ENCODE results near the gene ASAP3. TPM values are rescaled to one million over a fixed set of nuclear protein-coding genes. Genes with fewer than 3 reads are reported as not detected.
A peak's percentile ranks its signal among the peaks of the same experiment; 100 is the strongest.

Gene ASAP3
- total RNA-seq, 1 donor = 107 TPM

GRCh38 chr1:23393706-23394105 is 90.3 kb downstream of the ASAP3 start:
- Histone ChIP-seq H4K20me1 (ENCODE audit: insufficient read depth, low read length) (no peaks in the 10 kb centered on the region), H2AFZ (ENCODE audit: low read length) (no peak overlapping the region), H3K27me3 (ENCODE audit: insufficient read depth, low read length) (no peaks in the 10 kb centered on the region), H3K79me2 (ENCODE audit: insufficient read depth, low read length) (no peaks in the 10 kb centered on the region), H3K27ac (ENCODE audit: low read depth, low read length) (peak overlapping the region; percentile 85), H3K9me3 (ENCODE audit: low read depth, low read length) (no peaks in the 10 kb centered on the region), H3K4me3 (ENCODE audit: insufficient read depth, low read length) (no peak overlapping the region), H3K36me3 (ENCODE audit: insufficient read depth, low read length) (no peaks in the 10 kb centered on the region), H3K4me1 (ENCODE audit: insufficient read depth, low read length) (peaks cover 27% of the 10 kb centered on the region), H3K4me2 (ENCODE audit: insufficient read depth, low read length) (peak overlapping the region; percentile 44)
- TF ChIP-seq CTCF (IDR thresholded peaks at IDR 0.05; ENCODE audit: extremely low read depth, low read depth, low read length) = no peak
- DNase-seq (ENCODE audit: insufficient read length, low spot score, missing footprints) = peak; percentile 80

- H3K4me2 ChIP-seq (ENCODE audit: insufficient read depth, low read length) = no peak overlapping the region
- H3K9me3 ChIP-seq (ENCODE audit: low read depth, low read length) = no peaks in the 10 kb centered on the region
- no peak for TF ChIP-seq CTCF (IDR thresholded peaks at IDR 0.05; ENCODE audit: extremely low read depth, low read depth, low read length)
Observed at GRCh38 chr1:23392125-23392855, 91.7 kb downstream of the ASAP3 start.

GRCh38 chr1:23389837-23390321 is 94.1 kb downstream of the ASAP3 start:
- no peaks in the 10 kb centered on the region for H3K79me2 ChIP-seq (ENCODE audit: insufficient read depth, low read length)
- H2AFZ ChIP-seq (ENCODE audit: low read length) = no peak overlapping the region
- no peak for DNase-seq (ENCODE audit: insufficient read length, low spot score, missing footprints)
- H3K36me3 ChIP-seq (ENCODE audit: insufficient read depth, low read length) = no peaks in the 10 kb centered on the region
- no peaks in the 10 kb centered on the region for H3K27me3 ChIP-seq (ENCODE audit: insufficient read depth, low read length)
- no peak for TF ChIP-seq CTCF (IDR thresholded peaks at IDR 0.05; ENCODE audit: extremely low read depth, low read depth, low read length)
- no peaks in the 10 kb centered on the region for H4K20me1 ChIP-seq (ENCODE audit: insufficient read depth, low read length)
- H3K4me1 ChIP-seq (ENCODE audit: insufficient read depth, low read length) = peaks cover 22% of the 10 kb centered on the region
- H3K4me2 ChIP-seq (ENCODE audit: insufficient read depth, low read length) = no peak overlapping the region
- H3K27ac ChIP-seq (ENCODE audit: low read depth, low read length) = no peak overlapping the region
- H3K9me3 ChIP-seq (ENCODE audit: low read depth, low read length) = no peaks in the 10 kb centered on the region
- no peak overlapping the region for H3K4me3 ChIP-seq (ENCODE audit: insufficient read depth, low read length)

More at GRCh38 chr1:23392125-23392855, 91.7 kb downstream of the ASAP3 start:
- Histone ChIP-seq H3K4me1 (ENCODE audit: insufficient read depth, low read length) (peaks cover 27% of the 10 kb centered on the region), H4K20me1 (ENCODE audit: insufficient read depth, low read length) (no peaks in the 10 kb centered on the region), H3K27ac (ENCODE audit: low read depth, low read length) (no peak overlapping the region), H3K79me2 (ENCODE audit: insufficient read depth, low read length) (no peaks in the 10 kb centered on the region), H3K4me3 (ENCODE audit: insufficient read depth, low read length) (no peak overlapping the region), H3K36me3 (ENCODE audit: insufficient read depth, low read length) (no peaks in the 10 kb centered on the region), H2AFZ (ENCODE audit: low read length) (no peak overlapping the region), H3K27me3 (ENCODE audit: insufficient read depth, low read length) (no peaks in the 10 kb centered on the region)
- DNase-seq (ENCODE audit: insufficient read length, low spot score, missing footprints) = no peak

GRCh38 chr1:23387494-23387893 is 96.5 kb downstream of the ASAP3 start:
- no peaks in the 10 kb centered on the region for H3K36me3 ChIP-seq (ENCODE audit: insufficient read depth, low read length)
- no peak overlapping the region for H3K27ac ChIP-seq (ENCODE audit: low read depth, low read length)
- H3K4me3 ChIP-seq (ENCODE audit: insufficient read depth, low read length) = no peak overlapping the region
- no peaks in the 10 kb centered on the region for H4K20me1 ChIP-seq (ENCODE audit: insufficient read depth, low read length)
- H3K79me2 ChIP-seq (ENCODE audit: insufficient read depth, low read length) = no peaks in the 10 kb centered on the region
- no peak for DNase-seq (ENCODE audit: insufficient read length, low spot score, missing footprints)
- no peak overlapping the region for H3K4me2 ChIP-seq (ENCODE audit: insufficient read depth, low read length)
- peaks cover 4% of the 10 kb centered on the region for H3K4me1 ChIP-seq (ENCODE audit: insufficient read depth, low read length)
- no peaks in the 10 kb centered on the region for H3K27me3 ChIP-seq (ENCODE audit: insufficient read depth, low read length)
- no peak for TF ChIP-seq CTCF (IDR thresholded peaks at IDR 0.05; ENCODE audit: extremely low read depth, low read depth, low read length)
- no peaks in the 10 kb centered on the region for H3K9me3 ChIP-seq (ENCODE audit: low read depth, low read length)
- no peak overlapping the region for H2AFZ ChIP-seq (ENCODE audit: low read length)
